NCI-H1092 (cell line): ENCODE data around the gene SDK1.
A peak's percentile ranks its signal among the peaks of the same experiment; 100 is the strongest.
"Not testable (repeated sequence)": the region's sequence is repeated elsewhere in the genome, so short reads cannot be mapped to it uniquely, and the experiment has no call there.

Source experiments
- DNase-seq: peaks from one replicate; lab custom pipeline; 2025; lab: John Stamatoyannopoulos, UW

Gene SDK1

DNA sequence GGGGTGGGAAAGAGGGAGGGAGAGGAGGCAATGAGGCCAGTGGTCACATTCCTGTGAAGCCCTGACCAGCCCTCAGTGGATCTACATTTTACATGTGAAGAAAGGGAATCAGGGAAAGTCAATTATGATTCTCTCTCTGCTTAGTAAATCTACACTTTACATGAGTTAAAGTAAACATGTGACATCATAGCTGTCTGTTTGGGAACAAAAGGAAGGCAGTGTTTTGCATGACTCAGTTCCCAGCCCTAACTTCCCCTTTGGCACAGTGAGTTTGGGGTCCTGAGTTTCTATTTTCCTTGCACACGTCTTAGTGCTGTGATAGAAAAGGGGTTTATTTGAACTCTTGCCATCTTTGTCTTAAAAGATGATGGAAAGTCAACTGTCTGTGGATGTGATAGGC lies 615.1 kb downstream of the SDK1 start:
- no peak for DNase-seq

DNA sequence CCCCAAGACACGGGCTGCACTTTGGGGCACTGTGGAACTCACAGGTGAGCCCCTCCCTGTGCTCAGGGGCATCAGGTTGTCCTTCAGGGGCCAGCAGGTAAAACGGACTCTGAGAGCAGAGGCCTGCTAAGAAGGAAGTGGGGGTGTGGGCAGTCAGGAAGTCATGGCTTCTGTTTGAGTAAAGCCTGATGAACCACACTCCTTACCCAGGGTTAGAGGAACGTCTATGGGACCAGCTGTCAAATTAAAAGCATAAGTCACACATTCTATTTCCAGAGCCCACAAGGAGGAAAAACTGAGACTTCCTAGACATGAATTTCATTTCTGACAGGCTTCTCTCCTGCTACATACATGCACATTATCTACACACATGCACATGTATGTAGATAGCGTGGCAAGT lies 616.4 kb downstream of the SDK1 start:
- DNase-seq: no peak

DNA sequence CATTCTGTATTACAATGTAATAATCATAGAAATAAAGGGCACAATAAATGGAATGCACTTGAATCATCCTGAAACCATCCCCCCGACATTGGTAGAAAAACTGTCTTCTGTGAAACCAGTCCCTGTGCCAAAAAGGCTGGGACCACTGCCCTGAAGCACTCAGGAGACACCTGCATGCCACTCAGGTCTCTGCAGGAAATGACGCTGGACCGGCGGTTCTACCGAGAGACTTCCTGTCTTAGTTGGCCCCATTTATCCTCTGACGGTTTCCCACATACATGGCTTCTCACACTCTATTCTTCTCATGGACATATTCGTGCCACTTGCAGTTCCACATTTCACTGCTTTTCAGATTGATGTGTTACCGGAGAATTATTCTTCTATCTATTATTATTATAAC lies 617.5 kb downstream of the SDK1 start:
- DNase-seq: no peak

DNA sequence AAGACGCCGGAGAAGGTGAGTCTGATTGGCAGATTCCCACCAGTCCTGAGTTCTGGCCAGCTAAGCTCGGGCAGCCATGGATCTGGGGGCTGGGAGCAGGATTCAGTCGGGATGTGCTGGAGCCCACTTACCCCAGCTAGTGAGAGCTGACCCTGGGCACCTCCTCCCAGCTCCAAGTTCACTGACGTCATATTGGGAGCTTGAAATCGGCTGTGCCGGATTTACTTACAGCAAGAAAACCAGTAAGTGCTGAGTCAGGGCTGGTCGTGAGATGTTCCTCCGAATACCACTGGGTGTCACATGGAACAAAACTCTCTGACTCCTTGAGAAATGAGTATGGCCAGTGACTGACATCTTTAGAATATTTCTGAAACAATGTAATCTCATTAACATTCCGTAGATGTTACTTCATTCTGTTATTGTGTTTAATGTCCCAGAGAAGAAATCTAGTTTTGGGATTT lies 621.2 kb downstream of the SDK1 start:
- DNase-seq: no peak

DNA sequence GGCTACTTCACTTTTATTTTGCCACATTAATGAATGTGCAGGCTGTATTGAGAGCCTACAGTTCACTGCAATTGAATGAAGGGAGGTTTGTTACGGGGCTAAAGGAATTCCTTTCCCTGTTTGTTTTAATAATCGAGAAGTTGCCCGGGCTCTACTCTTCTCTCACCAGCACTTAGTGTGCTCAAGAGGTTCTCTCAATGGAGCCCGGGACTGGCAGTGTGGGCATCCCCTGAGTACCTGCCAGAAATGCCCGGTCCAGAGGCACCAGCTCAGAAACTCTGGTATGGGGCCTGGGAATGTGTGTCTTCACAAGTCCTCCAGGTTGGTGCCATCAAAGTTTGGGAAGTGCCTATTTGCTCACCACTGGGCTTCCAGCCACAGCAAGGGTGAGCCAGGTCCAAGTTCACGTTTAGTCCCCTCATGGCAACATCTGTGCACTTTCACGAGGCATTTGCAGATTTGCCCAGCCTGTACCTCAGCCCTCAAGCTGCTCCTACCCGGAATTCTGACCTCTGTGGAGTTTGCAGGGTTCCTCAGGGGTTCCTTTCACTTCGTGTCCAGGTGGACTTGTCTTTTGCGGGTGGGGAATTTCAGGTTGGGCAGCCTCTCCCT lies 622.4 kb downstream of the SDK1 start:
- no peak for DNase-seq

DNA sequence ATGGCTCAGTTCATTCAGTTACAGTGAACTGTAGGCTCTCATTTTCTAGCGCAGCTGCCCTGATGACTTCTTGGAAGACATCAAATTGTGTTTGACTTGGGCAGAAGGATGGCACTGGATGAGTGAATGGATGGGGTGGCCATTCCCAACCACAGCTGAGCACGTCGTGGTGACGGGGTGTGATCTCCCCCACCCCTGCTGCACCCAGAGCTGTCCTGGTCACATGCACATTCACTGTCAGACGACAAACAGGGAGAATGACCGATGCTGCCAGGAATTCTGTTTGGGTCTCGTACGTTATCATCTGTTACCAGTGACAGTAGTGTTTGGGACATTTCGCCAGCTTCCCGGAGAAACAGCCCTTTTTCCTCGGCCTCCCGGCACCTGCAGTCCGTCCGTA lies 623.2 kb downstream of the SDK1 start:
- no peak for DNase-seq

DNA sequence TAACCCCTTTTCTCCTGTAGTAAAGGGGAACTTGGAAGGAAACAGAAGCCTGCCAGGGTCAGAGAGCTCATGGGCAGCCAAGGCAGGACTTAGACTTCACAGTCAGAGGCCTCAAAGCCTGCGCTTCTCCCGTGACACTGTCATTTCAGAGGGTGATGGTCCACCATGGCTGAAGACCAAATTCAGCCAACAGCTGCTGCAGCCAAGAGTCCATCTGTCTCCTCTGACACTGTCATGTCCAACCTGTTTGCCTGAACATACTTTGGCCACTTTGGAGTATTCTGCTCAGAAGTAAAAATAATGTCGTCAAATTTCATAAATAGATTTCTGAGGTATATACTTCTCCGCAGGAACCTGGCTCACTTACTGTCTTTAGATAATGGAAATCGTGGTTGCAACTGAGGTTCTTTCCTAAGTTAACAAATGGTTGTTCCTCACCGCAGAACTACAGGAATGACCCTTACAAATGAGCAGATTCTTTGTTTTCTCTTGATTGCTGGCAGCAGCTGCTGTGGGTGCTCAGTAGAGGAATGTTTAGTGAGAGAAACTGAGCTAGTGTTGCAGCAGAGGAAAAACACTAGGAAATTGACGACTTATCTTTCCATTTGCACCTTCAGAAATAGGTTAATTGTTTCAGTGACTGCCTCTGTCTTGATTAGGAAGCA lies 626.5 kb downstream of the SDK1 start:
- no peak for DNase-seq

DNA sequence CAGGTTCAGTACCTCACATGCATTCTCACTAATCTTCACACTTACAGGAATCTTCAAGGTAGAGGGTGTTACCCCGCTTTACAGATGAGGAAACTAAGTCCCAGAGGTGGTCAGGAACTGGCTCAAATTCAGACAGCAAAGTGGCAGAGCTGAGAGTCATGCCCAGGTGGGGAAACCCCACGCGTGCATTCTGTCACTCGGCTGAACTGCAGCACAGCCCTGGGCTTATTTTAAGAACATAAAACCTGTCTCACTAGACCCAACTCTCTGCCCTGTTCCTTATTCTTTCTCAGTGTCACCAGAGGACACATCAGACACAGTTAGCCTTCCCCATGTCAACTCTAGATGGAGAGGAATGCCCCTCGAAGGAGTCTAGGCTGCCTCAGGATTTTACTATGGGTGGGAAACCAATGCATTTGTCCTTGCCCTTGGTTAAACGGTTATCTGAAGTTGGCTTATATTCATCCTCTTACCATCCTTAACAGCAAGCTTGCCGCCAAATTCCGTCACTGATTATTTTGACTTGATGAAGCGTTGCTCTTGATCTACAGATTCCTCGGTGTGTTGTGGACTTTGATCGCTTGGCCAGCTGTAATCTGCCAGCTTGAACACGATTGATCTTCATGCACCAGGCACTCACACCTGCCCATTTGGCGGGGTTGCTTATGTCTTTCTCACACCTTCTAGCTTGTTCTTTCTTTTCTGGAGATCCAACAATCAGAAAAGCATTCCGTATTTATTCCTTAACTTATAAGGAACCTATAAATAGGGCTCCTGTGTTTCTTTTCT lies 627.9 kb downstream of the SDK1 start:
- DNase-seq: no peak

DNA sequence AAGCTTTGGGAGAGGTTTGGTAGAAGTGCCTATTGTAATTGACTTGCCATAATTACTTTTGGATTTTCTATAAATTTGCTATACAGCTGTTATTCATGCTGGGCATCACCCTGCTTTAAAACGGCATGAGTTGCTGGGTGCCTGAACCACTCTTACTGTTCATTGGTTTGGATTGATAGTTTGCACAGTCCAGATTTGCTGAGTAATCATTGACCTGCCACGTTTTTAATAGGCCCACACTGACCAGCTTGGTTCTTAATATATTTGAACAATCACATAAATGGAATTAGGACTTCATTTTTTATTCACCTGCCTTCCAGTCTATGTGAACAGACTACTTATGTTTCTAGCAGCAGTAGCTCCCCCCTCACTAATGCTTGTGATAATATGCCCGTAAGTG lies 630.8 kb downstream of the SDK1 start:
- no peak for DNase-seq

DNA sequence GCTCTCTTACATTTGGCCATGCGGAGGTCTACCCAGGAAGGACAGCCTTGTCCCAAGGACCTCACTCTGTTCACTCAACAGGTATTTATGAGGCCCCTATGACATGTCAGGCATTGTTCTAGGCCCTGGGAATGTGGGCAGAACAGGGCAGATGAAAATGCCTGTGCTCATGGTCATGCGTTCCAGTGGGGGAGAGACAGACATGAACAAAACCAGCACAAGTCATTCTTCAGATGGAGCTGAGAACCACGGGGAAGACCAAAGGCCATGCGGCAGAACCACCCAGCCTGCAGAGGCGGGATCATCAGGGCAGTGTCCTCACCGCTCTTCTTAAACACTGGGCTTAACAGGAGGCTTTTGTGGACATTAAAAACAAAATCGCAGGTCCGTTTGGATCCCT lies 636.1 kb downstream of the SDK1 start:
- no peak for DNase-seq

DNA sequence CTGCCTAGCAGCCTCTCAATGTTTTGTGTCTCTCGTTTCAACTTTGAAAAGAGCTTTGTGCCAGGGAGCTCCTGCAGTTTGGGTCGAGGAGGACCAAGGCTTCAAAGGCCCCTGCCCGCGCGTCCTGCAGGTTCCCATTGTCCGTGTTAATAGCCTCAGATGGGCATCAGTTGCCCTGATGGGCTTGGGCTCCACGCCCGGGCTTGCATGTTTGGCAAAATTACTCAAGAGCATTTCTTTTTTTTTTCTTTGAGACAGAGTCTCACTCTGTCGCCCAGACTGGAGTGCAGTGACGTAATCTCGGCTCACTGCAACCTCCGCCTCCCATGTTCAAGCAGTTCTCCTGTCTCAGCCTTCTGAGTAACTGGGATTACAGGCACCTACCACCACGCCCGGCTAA lies 636.6 kb downstream of the SDK1 start:
- no peak for DNase-seq

DNA sequence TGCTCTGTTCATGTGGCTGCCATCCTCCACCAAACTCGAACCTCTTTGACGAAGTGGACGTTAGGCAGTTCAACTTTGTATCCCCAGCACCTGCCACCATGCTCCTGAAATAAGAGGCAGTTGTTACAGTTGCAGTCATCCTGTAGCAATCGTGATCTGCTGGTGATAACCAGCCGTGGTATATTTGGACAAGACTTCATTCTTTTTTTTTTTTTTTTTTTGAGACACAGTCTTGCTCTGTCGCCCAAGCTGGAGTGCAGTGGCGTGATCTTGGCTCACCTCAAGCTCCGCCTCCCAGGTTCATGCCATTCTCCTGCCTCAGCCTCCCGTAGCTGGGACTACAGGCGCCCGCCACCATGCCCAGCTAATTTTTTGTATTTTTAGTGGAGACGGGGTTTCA lies 640.7 kb downstream of the SDK1 start:
- DNase-seq: not testable (repeated sequence)

DNA sequence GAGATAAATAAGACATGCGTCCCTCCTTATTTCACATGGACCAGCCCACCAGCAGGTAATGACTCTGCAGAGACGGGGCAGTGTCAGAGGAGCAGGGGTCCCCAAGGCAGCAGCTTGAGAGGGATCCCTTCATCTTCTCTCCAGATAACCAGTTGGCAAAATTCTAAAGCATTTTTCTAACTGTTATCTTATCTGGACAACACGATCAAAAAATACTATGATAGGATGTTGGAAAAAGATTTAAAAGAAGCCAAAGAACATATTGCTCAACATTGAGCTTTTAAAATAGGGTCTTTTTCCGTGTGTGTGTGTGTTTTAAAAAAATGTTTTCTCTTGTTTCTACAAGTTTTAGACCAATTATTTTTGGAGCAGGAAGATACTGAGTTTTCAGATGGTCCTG lies 641.2 kb downstream of the SDK1 start:
- no peak for DNase-seq

DNA sequence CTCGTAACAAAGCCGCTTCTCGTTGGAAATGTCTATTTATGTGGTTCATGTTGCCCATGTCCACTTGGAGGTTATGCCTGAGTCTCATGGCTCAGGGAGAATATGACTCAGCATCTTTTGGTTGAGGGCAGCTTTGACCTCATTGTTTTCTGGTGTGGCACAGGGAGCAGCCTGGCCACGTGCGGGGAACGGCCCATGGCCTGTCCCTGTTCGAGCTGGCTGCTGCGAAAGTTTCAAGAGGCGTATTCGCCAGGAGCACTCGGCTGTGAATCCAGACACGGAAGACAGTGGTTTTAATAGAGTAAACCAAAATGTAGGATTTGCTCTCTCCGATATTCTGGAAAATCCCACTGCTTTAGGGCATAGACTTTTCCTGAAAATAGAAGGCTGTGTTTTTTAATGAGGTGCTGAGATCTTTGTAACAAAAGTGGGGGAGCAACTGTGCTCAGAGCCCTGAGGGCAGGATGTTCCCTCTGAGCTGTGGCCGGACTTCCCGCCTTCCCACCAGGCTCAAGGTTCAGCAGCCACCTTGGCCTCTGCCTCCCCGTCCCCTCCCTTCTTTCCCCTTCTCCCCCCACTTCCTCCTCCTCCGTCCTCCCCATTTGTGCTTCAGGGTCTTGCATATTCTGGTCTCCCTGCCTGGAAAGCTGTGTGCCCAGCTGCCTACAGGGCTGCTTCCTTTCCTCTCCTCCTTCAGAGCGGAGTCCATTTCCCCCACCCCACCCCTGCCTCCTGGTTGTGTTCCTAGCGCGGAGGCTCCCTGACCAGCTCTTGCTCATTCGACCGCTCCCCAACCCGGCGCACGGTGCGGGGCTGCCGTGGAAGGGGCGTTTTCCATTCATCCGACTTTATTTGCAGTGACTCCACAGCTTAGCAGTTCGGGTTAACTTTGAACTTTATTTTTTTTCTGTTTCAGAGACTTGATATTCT lies 642.0 kb downstream of the SDK1 start:
- DNase-seq: peak; percentile 56

DNA sequence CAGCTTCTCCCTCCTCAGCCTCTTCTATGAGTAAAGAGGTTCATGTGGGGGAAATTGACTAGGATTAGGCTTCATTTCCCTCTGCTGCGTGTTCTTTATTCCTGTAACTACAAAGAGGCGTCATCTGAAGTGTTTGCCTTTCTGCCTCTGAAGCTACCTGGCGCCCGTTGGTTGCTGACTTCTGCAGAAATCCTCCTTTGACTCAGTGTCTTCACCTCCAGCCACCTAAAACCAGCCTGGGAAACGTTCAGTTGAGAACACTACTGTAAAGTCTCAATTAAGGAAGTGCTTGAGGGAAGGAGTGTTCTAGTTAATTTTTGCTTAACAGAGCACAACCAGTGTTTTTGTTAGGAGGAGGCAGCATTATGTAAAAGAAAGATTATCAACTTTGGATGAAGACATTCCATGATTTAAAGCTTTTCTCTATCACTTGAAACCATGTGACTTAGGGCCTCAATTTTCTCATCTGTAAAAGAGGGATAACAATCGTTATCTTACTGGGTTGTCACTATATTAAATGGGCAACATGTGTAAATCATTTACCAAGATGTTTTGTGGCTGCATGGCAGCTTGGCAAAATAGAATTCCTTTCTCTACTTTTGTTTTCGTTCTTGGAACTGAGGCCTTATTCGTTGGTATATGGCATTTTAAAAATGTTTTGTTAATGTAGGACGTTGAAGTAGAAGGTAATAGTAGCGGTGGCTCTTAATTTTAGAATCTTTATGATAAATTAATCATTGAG lies 642.9 kb downstream of the SDK1 start:
- DNase-seq: peak; percentile 63

DNA sequence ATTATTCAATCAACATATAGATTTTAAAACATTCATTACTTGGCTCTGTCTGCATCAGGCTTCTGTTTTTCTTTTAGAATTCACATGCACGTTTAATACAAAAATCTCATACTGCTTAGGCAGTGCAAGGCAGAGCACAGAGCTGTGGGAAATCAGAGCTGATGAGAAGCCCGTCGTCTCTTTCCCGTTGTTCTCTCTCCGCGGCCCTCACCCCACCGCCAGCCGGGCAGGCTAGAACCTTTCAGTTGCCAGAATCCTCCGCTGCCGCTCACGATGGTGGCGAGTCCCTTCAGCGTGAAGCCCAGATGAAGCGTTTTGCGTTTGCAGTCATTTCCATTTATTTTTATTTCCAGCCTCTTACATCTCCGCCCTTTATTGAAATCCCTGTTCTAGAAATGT lies 648.2 kb downstream of the SDK1 start:
- no peak for DNase-seq

DNA sequence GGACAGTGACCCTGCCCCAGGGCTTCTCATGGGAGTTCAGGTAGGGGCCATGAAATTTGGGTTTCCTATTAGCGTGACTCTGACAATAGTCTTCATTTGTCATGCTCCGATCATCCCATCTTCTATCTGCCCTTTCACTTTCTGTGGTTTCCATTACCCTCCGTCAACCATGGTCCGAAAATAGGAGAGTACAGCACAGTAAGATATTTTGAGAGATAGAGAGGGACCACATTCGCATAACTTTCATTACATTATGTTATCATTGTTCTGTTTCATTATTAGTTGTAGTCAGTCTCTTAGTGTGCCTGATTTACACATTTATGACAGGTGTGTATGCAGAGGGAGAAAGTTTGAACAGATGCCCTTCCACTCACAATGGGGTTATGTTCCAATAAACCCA lies 649.2 kb downstream of the SDK1 start:
- no peak for DNase-seq

DNA sequence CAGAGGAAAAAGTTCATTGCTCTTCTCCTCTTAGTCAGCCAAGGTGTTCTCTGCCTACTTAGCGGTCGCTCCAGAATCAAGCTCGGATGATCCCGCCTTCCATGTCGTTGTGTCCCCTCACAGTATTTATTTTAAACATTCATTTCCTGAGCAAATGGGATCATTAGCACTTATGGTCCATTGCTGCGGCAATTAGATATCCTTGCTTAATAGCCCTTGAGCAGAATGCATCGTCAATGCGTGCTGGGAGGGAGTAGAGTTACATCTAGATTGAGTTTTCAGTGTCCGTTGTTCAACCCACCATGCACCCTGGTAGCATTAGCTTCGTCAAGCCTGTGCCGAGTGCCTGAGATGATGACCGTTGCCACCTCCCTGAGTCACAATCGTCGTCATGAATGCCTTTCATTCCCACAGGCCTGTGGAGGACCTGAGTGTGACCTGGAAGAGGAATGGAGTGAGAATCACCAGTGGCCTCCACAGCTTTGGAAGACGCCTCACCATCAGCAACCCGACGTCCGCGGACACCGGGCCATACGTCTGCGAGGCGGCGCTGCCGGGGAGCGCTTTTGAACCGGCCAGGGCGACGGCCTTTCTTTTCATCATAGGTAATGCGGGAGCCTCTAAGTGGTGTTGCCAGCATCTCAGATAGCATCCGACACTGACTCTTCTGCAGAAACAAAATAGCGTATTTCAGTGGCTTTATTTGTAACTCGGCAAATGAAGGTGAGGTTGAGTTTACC lies 650.4 kb downstream of the SDK1 start:
- no peak for DNase-seq

DNA sequence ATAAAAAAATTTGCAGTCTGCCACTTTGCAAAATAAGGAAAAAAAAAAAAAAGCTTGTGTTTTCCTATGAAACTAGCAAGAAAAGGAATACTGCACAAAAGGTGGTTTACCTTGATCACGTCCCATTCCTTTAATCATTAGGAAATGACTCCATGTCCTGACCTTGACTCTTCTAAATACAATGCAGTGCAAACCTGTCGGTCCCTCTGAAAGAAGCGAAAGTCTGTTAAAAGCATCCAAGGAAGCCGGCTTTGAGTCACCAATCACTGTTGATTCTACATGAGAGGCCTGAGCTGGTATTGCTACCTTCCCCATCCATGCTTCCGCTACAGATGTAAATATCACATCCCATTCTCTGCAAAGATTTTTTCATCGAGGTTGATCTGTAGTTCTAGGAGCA lies 652.1 kb downstream of the SDK1 start:
- no peak for DNase-seq

DNA sequence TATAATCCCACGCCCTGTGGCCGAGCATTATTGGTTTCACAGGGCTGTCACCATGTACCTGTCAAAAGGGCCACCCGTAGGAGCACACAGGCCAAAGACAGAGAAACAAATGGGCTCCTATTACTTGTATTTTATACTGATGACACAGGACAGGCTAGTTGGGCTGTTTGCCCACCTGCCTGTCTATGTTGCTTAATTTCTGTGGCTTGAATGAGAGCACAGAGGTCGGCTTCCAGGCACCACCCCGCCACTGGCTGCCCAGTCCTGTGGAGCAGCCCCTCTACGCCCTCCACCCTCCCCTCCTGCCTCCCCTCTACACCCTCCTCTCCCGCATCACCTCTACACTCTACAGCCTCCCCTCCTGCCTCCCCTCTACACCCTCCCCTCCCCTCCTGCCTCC lies 652.9 kb downstream of the SDK1 start:
- DNase-seq: no peak

DNA sequence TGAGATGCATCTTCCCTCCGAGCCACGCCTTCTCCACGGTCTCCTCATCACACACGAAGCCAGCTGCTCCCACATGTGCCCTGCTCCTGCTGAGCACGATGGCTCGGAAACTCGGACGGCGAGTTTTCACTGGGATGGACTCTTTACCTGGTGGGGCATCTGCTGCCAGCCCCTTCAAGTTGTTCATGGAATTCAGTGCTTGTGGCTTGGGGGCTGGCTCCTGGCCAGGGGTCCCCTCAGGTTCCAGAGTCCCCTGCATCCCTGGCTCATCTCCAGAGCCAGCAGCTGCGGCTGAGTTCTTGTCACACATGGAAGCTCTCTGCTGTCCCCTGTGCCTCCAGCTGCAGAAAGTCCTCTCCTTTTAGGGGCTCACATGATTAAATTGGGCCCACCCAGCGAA lies 654.0 kb downstream of the SDK1 start:
- DNase-seq: no peak
